H54 (cell line): ENCODE results near the gene GOLGA6L1.
"Not testable (repeated sequence)": the region's sequence is repeated elsewhere in the genome, so short reads cannot be mapped to it uniquely, and the experiment has no call there.

ENCODE experiments used
- DNase-seq: peaks from one replicate; pipeline ENCODE4 v3.0.0; 2011; ENCODE audit warnings: low spot score, mixed read lengths; ENCODE audit not compliant: insufficient read length
- FAIRE-seq: peaks from 3 replicates; lab custom pipeline; 2011; peaks lifted over from hg19 to GRCh38; lab: Jason Lieb, UNC
- POLR2A ChIP-seq: IDR thresholded peaks from 2 replicates; pipeline ENCODE4 v1.6.1; 2011; ENCODE audit warnings: low read depth, mild to moderate bottlenecking, low read length

GOLGA6L1 gene

GRCh38 chr15:23136722-23137121, at the start of gene GOLGA6L1:
TSS of gene GOLGA6L1 (minus strand) at chr15:23136822. CDS start at chr15:23136731, 91 bp downstream.
- not testable (repeated sequence) for FAIRE-seq, DNase-seq

- FAIRE-seq: not testable (repeated sequence)
Observed at GRCh38 chr15:23181201-23181600, 44.6 kb upstream of the GOLGA6L1 start.

GRCh38 chr15:23180547-23180927, 43.9 kb upstream of the GOLGA6L1 start:
- FAIRE-seq, DNase-seq: not testable (repeated sequence)

More at GRCh38 chr15:23181201-23181600, 44.6 kb upstream of the GOLGA6L1 start:
- not testable (repeated sequence) for DNase-seq

- not testable (repeated sequence) for DNase-seq, FAIRE-seq
Observed at GRCh38 chr15:23179768-23180546, 43.3 kb upstream of the GOLGA6L1 start.

- not testable (repeated sequence) for DNase-seq, FAIRE-seq
Observed at GRCh38 chr15:23176683-23177082, 40.1 kb upstream of the GOLGA6L1 start.

- not testable (repeated sequence) for FAIRE-seq, DNase-seq
Observed at GRCh38 chr15:23175606-23176005, 39.0 kb upstream of the GOLGA6L1 start.

GRCh38 chr15:23174609-23175140, 38.1 kb upstream of the GOLGA6L1 start:
- not testable (repeated sequence) for DNase-seq
- FAIRE-seq: peak; percentile 15

- not testable (repeated sequence) for DNase-seq, FAIRE-seq
Observed at GRCh38 chr15:23132787-23133186, 3.8 kb downstream of the GOLGA6L1 start.

GRCh38 chr15:23118208-23118607, 18.4 kb downstream of the GOLGA6L1 start:
- TF ChIP-seq POLR2A: no peak
- FAIRE-seq (no peak), DNase-seq (no peak)

GRCh38 chr15:23095796-23096195, 40.8 kb downstream of the GOLGA6L1 start:
- no peak for TF ChIP-seq POLR2A
- no peak for DNase-seq
- FAIRE-seq: no peak

GRCh38 chr15:23083115-23083514, 53.5 kb downstream of the GOLGA6L1 start:
- no peak for FAIRE-seq
- no peak for TF ChIP-seq POLR2A
- no peak for DNase-seq

- DNase-seq, FAIRE-seq: not testable (repeated sequence)
Observed at GRCh38 chr15:23081996-23082737, 54.5 kb downstream of the GOLGA6L1 start.

GRCh38 chr15:23081271-23081670, 55.4 kb downstream of the GOLGA6L1 start:
- no peak for TF ChIP-seq POLR2A
- FAIRE-seq: no peak

GRCh38 chr15:23079766-23080165, 56.9 kb downstream of the GOLGA6L1 start:
- FAIRE-seq (no peak), DNase-seq (no peak)
- TF ChIP-seq POLR2A: no peak

More at GRCh38 chr15:23081271-23081670, 55.4 kb downstream of the GOLGA6L1 start:
- DNase-seq: no peak
